ENCODE results near the gene CDH18.

GRCh38 chr5:19584131-19584530 is 403.9 kb downstream of the CDH18 start:
- no peak for TF ChIP-seq CTCF (IDR thresholded peaks at IDR 0.05)
- no peak for TF ChIP-seq POLR2A (IDR thresholded peaks at IDR 0.05)
- TF ChIP-seq POLR2AphosphoS5 (IDR thresholded peaks at IDR 0.05) = no peak
